Thymus (tissue), 11 donors: ENCODE results near the gene RHEB. TPM values are rescaled to one million over a fixed set of nuclear protein-coding genes. Genes with fewer than 3 reads are reported as not detected.
A peak's percentile ranks its signal among the peaks of the same experiment; 100 is the strongest.

Experiments used
- DNase-seq, 9 donors: peaks; one replicate each; pipeline ENCODE4 v3.0.0-alpha.2; 2013; ENCODE audit warnings: low spot score in 9 of 9, low read depth in 6 of 9, missing footprints in 1 of 9
- H3K27ac ChIP-seq, 2 donors: one replicate each; pipeline ENCODE4 v1.5.1; 2013; ENCODE audit warnings: control low read depth in 1 of 2, low read depth in 1 of 2, low read length in 1 of 2, mild to moderate bottlenecking in 1 of 2, moderate library complexity in 1 of 2
- H3K27me3 ChIP-seq, 2 donors: one replicate each; pipeline ENCODE4 v1.5.1; 2013; ENCODE audit warnings: low read length in 1 of 2; ENCODE audit not compliant: control insufficient read depth in 2 of 2, insufficient read depth in 1 of 2
- H3K36me3 ChIP-seq, 2 donors: one replicate each; pipeline ENCODE4 v1.5.1; 2013; ENCODE audit warnings: low read length in 1 of 2, mild to moderate bottlenecking in 1 of 2, moderate library complexity in 1 of 2; ENCODE audit not compliant: control insufficient read depth in 2 of 2, insufficient read depth in 2 of 2
- H3K4me1 ChIP-seq, 2 donors: one replicate each; pipeline ENCODE4 v1.5.1; 2013; ENCODE audit warnings: low read length in 2 of 2; ENCODE audit not compliant: control insufficient read depth in 2 of 2, insufficient read depth in 2 of 2
- H3K4me3 ChIP-seq, 2 donors: one replicate each; pipeline ENCODE4 v1.5.1; 2013; ENCODE audit warnings: low read length in 2 of 2, control low read depth in 1 of 2, mild to moderate bottlenecking in 1 of 2
- H3K9me3 ChIP-seq, 2 donors: one replicate each; pipeline ENCODE4 v1.5.1; 2013; ENCODE audit warnings: low read length in 1 of 2, mild to moderate bottlenecking in 1 of 2; ENCODE audit not compliant: control insufficient read depth in 2 of 2, insufficient read depth in 1 of 2
- WGBS: extraction: QIAGEN DNeasy Blood & Tissue Kit; methylation state at CpG from one replicate; pipeline ENCODE4 v1.1.7; 2013; 5-methylcytosine and 5-hydroxymethylcytosine counted together
- polyA plus RNA-seq: library from polyadenylated mRNA; stranded (reverse); fragments of 200-250 nt; gene quantifications from one replicate; pipeline ENCODE4 v1.2.3, GENCODE V29; 2013
- total RNA-seq: library from RNA; stranded (reverse); fragments of 120-200 nt; gene quantifications from one replicate; pipeline ENCODE4 v1.2.4, GENCODE V29; 2013
- donor health status: healthy.

Gene RHEB
- total and polyA plus RNA-seq, 2 donors = 90.8 to 115 TPM

DNA sequence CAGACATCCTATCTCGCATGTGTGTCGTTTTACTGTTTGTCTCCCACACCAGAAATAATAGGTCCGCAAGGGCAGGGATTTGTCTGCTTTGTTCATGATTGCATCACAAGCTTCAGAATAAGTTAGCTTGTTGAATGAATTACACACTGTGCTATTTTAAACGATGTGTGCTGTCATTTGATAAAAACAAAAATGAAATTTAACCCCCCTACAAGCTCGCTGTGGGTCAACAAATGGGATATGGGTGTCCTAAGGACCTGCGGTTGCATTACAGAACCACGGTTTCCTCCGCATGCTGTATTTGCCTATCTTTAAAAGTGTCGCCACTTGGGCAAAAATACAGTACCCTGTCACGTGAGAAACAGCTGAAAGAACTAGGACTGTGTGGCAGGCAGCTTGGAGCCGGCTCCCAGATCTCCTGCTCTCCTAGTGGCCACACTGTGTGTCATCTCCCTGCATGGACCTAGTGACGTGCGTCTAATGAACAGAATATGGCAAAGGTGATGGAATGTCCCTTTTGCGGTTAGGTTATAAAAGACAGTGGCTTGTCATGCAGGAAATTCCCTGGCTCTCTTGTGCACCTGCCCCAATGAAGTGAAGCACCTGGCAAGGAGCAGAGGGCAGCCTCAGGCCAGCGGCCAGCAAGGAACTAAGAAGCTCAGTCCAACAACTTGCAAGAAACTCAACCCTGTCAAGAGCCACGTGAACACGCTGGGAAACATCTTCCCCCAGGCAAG, 46.9 kb downstream of the RHEB start:
- 96% methylated on average over 17 of the region's 17 CpGs for WGBS
- no peak for DNase-seq
- H3K9me3 ChIP-seq = no peaks in the 10 kb centered on the region
- peaks cover 44 to 83% of the 10 kb centered on the region in 2 donors for H3K36me3 ChIP-seq
- H3K4me1 ChIP-seq = peaks cover 3 to 23% of the 10 kb centered on the region in 2 donors
- H3K4me3 ChIP-seq = no peak overlapping the region
- H3K27me3 ChIP-seq = no peaks in the 10 kb centered on the region
- H3K27ac ChIP-seq = no peak overlapping the region

DNA sequence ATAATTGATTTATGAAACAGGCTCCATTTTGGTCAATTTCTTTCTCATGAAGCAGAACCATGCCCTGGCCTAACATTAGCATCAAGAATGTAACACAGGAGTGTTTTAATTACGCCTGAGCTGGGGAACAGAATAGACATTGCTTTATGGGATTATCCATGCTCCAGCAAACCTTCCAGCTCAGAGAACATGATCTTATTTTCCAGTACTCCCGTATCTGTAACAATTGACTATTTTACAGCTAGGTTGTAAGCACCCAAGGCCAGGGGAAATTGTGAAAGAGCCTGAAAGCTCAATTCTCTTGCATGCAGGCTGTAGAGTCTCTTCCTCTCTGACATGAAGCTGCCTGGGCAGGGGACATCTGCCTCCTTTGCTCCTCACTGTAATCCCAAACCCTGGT, 49.0 kb downstream of the RHEB start:
- H3K27ac ChIP-seq = no peak overlapping the region
- H3K36me3 ChIP-seq = peaks cover 54 to 83% of the 10 kb centered on the region in 2 donors
- no peaks in the 10 kb centered on the region for H3K27me3 ChIP-seq
- no peak for DNase-seq
- H3K4me3 ChIP-seq = no peak overlapping the region
- WGBS = 96% methylated on average over 2 of the region's 2 CpGs
- peaks cover 3 to 23% of the 10 kb centered on the region in 2 donors for H3K4me1 ChIP-seq
- H3K9me3 ChIP-seq = no peaks in the 10 kb centered on the region

DNA sequence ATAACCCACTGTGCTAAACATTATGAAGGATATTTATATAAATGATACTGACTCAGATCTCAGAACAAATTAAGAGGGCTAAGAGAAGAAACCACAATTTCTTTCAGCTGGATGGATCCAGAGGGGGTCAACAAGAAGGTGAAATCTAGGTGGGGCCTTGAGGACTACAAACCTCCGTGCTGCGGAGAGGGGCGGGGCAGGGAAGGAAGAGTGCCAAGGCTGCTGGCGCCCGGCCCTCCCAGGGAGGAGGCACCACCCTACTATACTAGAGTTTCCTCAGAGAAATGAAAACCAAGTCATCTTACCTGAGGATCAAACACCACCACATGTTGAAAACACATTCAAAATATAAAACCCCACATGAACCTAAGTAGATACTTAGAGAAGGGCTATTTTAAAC, 50.4 kb downstream of the RHEB start:
- no peak for DNase-seq
- Histone ChIP-seq H3K27ac (peak overlapping the region in 1 of 2 donors; percentile 8), H3K4me3 (no peak overlapping the region), H3K9me3 (peaks cover 2 to 3% of the 10 kb centered on the region in 2 donors), H3K4me1 (peaks cover 3 to 23% of the 10 kb centered on the region in 2 donors), H3K27me3 (no peaks in the 10 kb centered on the region), H3K36me3 (peaks cover 67 to 93% of the 10 kb centered on the region in 2 donors)
- 96% methylated on average over 5 of the region's 5 CpGs for WGBS

DNA sequence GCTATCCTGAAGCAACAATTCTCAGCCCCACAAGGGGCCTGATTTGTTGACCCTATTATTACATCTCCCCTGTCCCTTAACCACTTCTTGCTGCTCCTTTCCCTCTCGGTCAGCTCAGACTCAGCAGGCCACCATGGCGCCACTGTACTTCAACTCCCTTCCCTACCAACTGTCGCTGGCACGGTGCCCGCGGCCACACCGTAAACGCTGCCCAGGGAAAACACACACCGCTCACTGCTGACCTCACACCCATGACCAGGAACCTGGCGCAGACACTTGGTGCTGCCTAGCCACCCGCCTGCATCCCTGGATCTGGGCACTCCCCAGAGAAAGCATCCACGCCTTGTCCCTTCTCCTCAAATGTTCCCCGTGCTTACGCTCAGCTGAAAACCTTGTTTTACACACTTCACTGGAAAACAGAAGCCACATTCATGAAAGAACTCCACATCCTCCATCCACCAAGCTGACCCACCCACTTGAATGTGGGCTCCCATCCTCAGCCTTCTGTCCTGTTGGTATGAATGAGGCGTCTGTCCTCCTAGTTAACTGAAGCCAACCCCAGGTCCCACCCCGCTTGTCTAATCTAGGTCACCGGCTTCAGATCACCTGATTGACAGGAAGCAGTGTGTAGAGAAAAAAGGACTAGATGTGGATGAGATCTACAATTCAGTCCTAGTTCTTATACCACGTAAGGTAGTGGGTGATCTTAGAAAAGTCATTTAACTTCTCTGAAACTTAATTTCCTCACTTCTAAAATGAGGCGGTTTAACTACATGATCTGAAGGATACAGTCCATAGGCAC, 51.3 kb downstream of the RHEB start:
- Histone ChIP-seq H3K27ac (peak overlapping the region in 1 of 2 donors; percentile 8), H3K36me3 (peaks cover 71 to 88% of the 10 kb centered on the region in 2 donors), H3K4me3 (no peak overlapping the region), H3K4me1 (peaks cover 3 to 23% of the 10 kb centered on the region in 2 donors), H3K9me3 (peaks cover 2 to 10% of the 10 kb centered on the region in 2 donors), H3K27me3 (no peaks in the 10 kb centered on the region)
- 95% methylated on average over 19 of the region's 19 CpGs for WGBS
- peak in 6 of 9 donors; percentile 11 to 57 (median 24) for DNase-seq

DNA sequence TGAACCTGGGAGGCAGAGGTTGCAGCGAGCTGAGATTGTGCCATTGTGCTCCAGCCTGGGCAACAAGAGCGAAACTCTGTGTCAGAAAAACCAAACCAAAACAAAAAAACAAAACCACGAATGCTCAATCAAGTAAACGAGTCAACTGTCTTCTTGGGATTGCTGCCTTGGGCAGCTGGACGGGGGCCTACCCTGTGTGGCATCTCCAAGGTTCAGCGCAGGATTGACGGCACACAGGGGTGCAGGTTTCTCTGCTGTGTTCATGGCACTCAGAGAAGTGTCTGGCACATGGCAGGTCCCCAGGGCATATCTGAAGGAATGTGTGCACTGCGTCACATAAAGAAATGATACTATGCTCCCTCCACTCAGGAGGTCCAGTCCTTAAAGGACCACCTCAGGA, 54.5 kb downstream of the RHEB start:
- no peak overlapping the region for H3K27ac ChIP-seq
- H3K36me3 ChIP-seq = peaks cover 52 to 61% of the 10 kb centered on the region in 2 donors
- peaks cover 3 to 16% of the 10 kb centered on the region in 2 donors for H3K4me1 ChIP-seq
- no peak for DNase-seq
- 98% methylated on average over 8 of the region's 8 CpGs for WGBS
- H3K27me3 ChIP-seq = peaks cover 0 to 7% of the 10 kb centered on the region in 2 donors
- peaks cover 7 to 25% of the 10 kb centered on the region in 2 donors for H3K9me3 ChIP-seq
- no peak overlapping the region for H3K4me3 ChIP-seq

DNA sequence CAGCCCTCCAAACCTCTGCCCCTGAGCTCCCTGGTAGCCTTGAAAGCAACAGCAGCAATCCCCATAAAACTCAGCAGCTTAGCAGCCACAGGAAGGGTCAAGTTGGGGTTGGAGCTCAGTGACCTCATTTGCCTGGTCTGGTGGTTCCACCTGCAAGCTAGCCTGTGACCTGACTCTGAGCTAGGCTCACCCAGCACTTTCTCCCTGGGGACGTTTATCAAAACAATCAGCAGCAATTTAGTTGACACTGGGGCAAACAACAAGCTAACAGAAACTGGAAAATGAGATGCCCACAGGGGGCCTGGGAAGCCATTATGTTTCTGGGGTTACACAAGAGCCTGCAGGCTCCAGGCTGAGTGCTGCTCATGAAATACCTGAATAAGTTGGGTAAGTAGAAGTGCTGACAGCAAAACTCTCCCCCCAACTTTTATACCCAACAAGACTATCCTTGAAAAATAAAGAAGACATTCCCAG, 57.4 kb downstream of the RHEB start:
- Histone ChIP-seq H3K27me3 (peaks cover 0 to 19% of the 10 kb centered on the region in 2 donors), H3K27ac (no peak overlapping the region), H3K4me1 (peaks cover 0 to 3% of the 10 kb centered on the region in 2 donors), H3K36me3 (peaks cover 29 to 34% of the 10 kb centered on the region in 2 donors), H3K9me3 (peaks cover 7 to 25% of the 10 kb centered on the region in 2 donors), H3K4me3 (no peak overlapping the region)
- 79% methylated on average over 1 of the region's 1 CpG for WGBS
- no peak for DNase-seq

DNA sequence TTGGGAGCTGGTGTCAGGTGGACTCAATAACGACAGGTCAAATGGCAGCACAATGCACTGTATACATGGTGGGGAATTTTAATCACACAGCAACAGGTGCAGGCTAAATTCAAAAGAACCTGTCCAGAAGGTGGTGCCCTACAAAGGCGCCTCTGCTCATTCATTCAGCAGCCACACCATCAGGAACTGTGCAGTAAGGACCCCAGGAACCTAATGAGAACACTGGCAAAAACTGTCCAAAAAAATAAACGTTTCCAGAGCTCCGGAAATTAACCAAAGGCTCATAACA, 57.8 kb downstream of the RHEB start:
- H3K27me3 ChIP-seq = peaks cover 0 to 19% of the 10 kb centered on the region in 2 donors
- no peak for DNase-seq
- peaks cover 7 to 25% of the 10 kb centered on the region in 2 donors for H3K9me3 ChIP-seq
- no peak overlapping the region for H3K27ac ChIP-seq
- H3K36me3 ChIP-seq = peaks cover 24 to 29% of the 10 kb centered on the region in 2 donors
- H3K4me3 ChIP-seq = no peak overlapping the region
- H3K4me1 ChIP-seq = peaks cover 0 to 7% of the 10 kb centered on the region in 2 donors
- 89% methylated on average over 4 of the region's 4 CpGs for WGBS

DNA sequence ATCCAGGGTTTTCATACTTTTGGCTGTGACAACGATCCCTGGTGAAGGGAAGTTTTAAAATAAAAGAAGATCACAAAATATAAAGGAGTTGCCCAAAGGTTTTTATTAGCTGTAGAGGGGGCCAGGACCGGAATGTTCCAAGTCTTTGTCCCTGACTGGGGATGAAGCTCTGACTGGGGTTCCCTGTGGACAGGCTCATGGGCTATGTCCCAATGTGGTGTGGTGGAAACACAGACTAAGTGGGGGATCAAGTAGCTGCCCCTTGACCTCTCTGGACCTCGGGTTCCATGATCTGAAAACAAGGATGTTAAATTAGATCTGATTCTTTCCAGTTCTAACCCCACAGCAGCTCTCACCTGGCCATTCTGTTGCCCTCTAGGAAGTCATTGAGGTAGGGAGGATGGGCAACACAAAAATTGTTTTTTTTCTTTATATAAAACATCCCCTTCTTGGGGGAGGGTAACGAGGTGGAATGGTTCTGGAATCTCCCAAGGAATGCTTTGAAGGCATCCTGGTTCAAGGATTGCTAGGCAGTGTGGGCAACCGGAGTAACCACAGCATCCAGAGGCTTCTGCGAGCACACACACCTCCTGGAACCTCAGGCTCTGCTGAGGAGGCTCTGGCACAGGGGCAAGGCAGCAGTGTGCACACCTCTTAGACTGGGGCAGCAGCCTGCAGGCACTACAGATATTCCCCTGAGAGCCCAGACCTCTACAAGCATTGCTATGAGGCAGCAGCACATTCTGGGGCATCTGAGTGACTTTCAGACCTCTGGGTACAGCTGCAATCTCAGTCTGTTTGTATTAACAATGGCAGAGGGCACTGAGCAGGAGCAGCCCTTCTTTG, 58.4 kb downstream of the RHEB start:
- H3K27ac ChIP-seq = no peak overlapping the region
- H3K4me1 ChIP-seq = peaks cover 0 to 12% of the 10 kb centered on the region in 2 donors
- no peak overlapping the region for H3K4me3 ChIP-seq
- 94% methylated on average over 6 of the region's 6 CpGs for WGBS
- peaks cover 7 to 25% of the 10 kb centered on the region in 2 donors for H3K9me3 ChIP-seq
- H3K36me3 ChIP-seq = peaks cover 21 to 25% of the 10 kb centered on the region in 2 donors
- H3K27me3 ChIP-seq = peaks cover 0 to 19% of the 10 kb centered on the region in 2 donors
- no peak for DNase-seq
